HEK293 (cell line): ENCODE measurements around the gene RD3L.

Experiments used
- CTCF ChIA-PET: fragments of 350-600 bp; formaldehyde crosslinking; extraction: SDS; loops from one replicate; lab custom pipeline; 2021; ENCODE audit warnings: antibody characterized with exemption; lab: Yijun Ruan, JAX
- POLR2A ChIA-PET: fragments of 300-600 bp; formaldehyde crosslinking; extraction: SDS; loops from one replicate; lab custom pipeline; 2020; ENCODE audit warnings: antibody characterized with exemption, inconsistent platforms; lab: Yijun Ruan, JAX
- H3K27ac ChIP-seq: fragments of 200-500 bp; sonication (Bioruptor generic); 2 replicates; pipeline ENCODE4 v1.5.1; 2014; ENCODE audit warnings: low read depth, low read length, control low read depth, inconsistent platforms; ENCODE audit errors: extremely low read depth
- H3K36me3 ChIP-seq, 2 experiments: fragments of 200-500 bp in 1 of 2; sonication (Bioruptor generic) in 1 of 2; 1 replicate in 1 of 2; 2 replicates in 1 of 2; pipeline ENCODE4 v1.5.1; 2014 to 2017; ENCODE audit warnings: inconsistent platforms in 2 of 2, low read length in 2 of 2; ENCODE audit not compliant: control insufficient read depth in 2 of 2, insufficient read depth in 1 of 2
- H3K4me1 ChIP-seq: fragments of 200-500 bp; sonication (Bioruptor generic); 2 replicates; pipeline ENCODE4 v1.5.1; 2014; ENCODE audit warnings: mild to moderate bottlenecking, low read length, inconsistent platforms; ENCODE audit not compliant: control insufficient read depth, insufficient read depth
- H3K4me3 ChIP-seq: 2 replicates; pipeline ENCODE4 v1.5.1; 2011; ENCODE audit warnings: low read depth, mild to moderate bottlenecking, control low read depth, low read length, moderate library complexity
- H3K9me3 ChIP-seq: fragments of 200-500 bp; sonication (Bioruptor generic); 2 replicates; pipeline ENCODE4 v1.5.1; 2014; ENCODE audit warnings: low read depth, low read length, inconsistent platforms; ENCODE audit not compliant: control insufficient read depth, insufficient read depth
- KLF7 ChIP-seq: fragments of 450-650 bp; formaldehyde crosslinking; IDR thresholded peaks from 2 replicates; pipeline ENCODE4 v1.5.1; 2016; ENCODE audit warnings: missing biosample characterization, missing genetic modification characterization, borderline replicate concordance
- OVOL3 ChIP-seq: fragments of 450-650 bp; formaldehyde crosslinking; IDR thresholded peaks from 2 replicates; pipeline ENCODE4 v1.5.1; 2016; ENCODE audit warnings: missing biosample characterization, missing genetic modification characterization
- REPIN1 ChIP-seq: fragments of 450-650 bp; formaldehyde crosslinking; IDR thresholded peaks from 2 replicates; pipeline ENCODE4 v1.5.1; 2017; ENCODE audit warnings: missing biosample characterization, missing genetic modification characterization, low read depth
- SETDB1 ChIP-seq: IDR thresholded peaks from one replicate; pipeline ENCODE4 v1.6.1; 2017; ENCODE audit warnings: mild to moderate bottlenecking, low read length, moderate library complexity, mixed read lengths; ENCODE audit not compliant: insufficient read length
- SP3 ChIP-seq: fragments of 450-650 bp; formaldehyde crosslinking; IDR thresholded peaks from 2 replicates; pipeline ENCODE4 v1.5.1; 2016; ENCODE audit warnings: missing biosample characterization, missing genetic modification characterization
- YY1 ChIP-seq: fragments of 450-650 bp; formaldehyde crosslinking; IDR thresholded peaks from 2 replicates; pipeline ENCODE4 v1.5.1; 2018; ENCODE audit warnings: missing biosample characterization, missing genetic modification characterization
- ZBTB49 ChIP-seq: fragments of 450-650 bp; formaldehyde crosslinking; IDR thresholded peaks from 2 replicates; pipeline ENCODE4 v1.5.1; 2016; ENCODE audit warnings: missing biosample characterization, missing genetic modification characterization, low read depth
- ZEB2 ChIP-seq: fragments of 450-650 bp; formaldehyde crosslinking; IDR thresholded peaks from 2 replicates; pipeline ENCODE4 v1.5.1; 2016; ENCODE audit warnings: missing biosample characterization, missing genetic modification characterization
- ZNF138 ChIP-seq: fragments of 450-650 bp; formaldehyde crosslinking; IDR thresholded peaks from 2 replicates; pipeline ENCODE4 v1.5.1; 2016; ENCODE audit warnings: missing biosample characterization, missing genetic modification characterization, borderline replicate concordance
- ZNF239 ChIP-seq: fragments of 450-650 bp; formaldehyde crosslinking; IDR thresholded peaks from 2 replicates; pipeline ENCODE4 v1.5.1; 2016; ENCODE audit warnings: missing biosample characterization, missing genetic modification characterization
- ZNF248 ChIP-seq: fragments of 450-650 bp; formaldehyde crosslinking; IDR thresholded peaks from 2 replicates; pipeline ENCODE4 v1.5.1; 2017; ENCODE audit warnings: missing biosample characterization, missing genetic modification characterization
- ZNF391 ChIP-seq: fragments of 450-650 bp; formaldehyde crosslinking; IDR thresholded peaks from 2 replicates; pipeline ENCODE4 v1.5.1; 2016; ENCODE audit warnings: low read depth, missing biosample characterization, missing genetic modification characterization, borderline replicate concordance
- ZNF501 ChIP-seq: fragments of 450-650 bp; formaldehyde crosslinking; IDR thresholded peaks from 2 replicates; pipeline ENCODE4 v1.5.1; 2016; ENCODE audit warnings: missing biosample characterization, missing genetic modification characterization
- ZNF792 ChIP-seq: fragments of 450-650 bp; formaldehyde crosslinking; IDR thresholded peaks from 2 replicates; pipeline ENCODE4 v1.5.1; 2016; ENCODE audit warnings: missing biosample characterization, missing genetic modification characterization
- ZSCAN30 ChIP-seq: fragments of 450-650 bp; IDR thresholded peaks from 2 replicates; pipeline ENCODE4 v1.5.1; 2018; ENCODE audit warnings: missing biosample characterization, mild to moderate bottlenecking, missing genetic modification characterization, moderate library complexity
- TF ChIP-seq, protein P1 (sequence below): fragments of 450-650 bp; formaldehyde crosslinking; IDR thresholded peaks from 2 replicates; pipeline ENCODE4 v1.5.1; 2016; ENCODE audit warnings: missing biosample characterization, missing genetic modification characterization
- TF ChIP-seq, protein P2 (sequence below): fragments of 450-650 bp; formaldehyde crosslinking; IDR thresholded peaks from 2 replicates; pipeline ENCODE4 v1.5.1; 2017; ENCODE audit warnings: missing biosample characterization, missing genetic modification characterization
- TF ChIP-seq, protein P3 (sequence below): fragments of 450-650 bp; formaldehyde crosslinking; IDR thresholded peaks from 2 replicates; pipeline ENCODE4 v1.5.1; 2016; ENCODE audit warnings: missing biosample characterization, missing genetic modification characterization

RD3L gene

GRCh38 chr14:103899833-103900232, 42.5 kb downstream of the RD3L start (continued):
- TF ChIP-seq ZBTB49 (tag by site-specific recombination) (no peak), ZSCAN30 (tag by site-specific recombination) (no peak), ZNF138 (tag by site-specific recombination) (no peak), ZNF792 (no peak), REPIN1 (tag by site-specific recombination) (no peak)

- CTCF ChIA-PET = interaction anchor here (0.9 to 3.2 kb wide), 5 partner anchors 11 to 95 kb away, joined by 3 to 53 read pairs (median 17); no protein-coding TSS in a partner anchor
- Histone ChIP-seq H3K9me3 (no peaks in the 10 kb centered on the region), H3K4me1 (no peaks in the 10 kb centered on the region), H3K36me3 (no peaks in the 10 kb centered on the region), H3K4me3 (no peak overlapping the region), H3K27ac (no peak overlapping the region)
- POLR2A ChIA-PET = no interaction called here
- TF ChIP-seq YY1 (no peak), ZNF239 (tag by site-specific recombination) (no peak), KLF7 (no peak)
- TF ChIP-seq, protein P1, sequence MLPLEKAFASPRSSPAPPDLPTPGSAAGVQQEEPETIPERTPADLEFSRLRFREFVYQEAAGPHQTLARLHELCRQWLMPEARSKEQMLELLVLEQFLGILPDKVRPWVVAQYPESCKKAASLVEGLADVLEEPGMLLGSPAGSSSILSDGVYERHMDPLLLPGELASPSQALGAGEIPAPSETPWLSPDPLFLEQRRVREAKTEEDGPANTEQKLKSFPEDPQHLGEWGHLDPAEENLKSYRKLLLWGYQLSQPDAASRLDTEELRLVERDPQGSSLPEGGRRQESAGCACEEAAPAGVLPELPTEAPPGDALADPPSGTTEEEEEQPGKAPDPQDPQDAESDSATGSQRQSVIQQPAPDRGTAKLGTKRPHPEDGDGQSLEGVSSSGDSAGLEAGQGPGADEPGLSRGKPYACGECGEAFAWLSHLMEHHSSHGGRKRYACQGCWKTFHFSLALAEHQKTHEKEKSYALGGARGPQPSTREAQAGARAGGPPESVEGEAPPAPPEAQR = no peak
- TF ChIP-seq, protein P2, sequence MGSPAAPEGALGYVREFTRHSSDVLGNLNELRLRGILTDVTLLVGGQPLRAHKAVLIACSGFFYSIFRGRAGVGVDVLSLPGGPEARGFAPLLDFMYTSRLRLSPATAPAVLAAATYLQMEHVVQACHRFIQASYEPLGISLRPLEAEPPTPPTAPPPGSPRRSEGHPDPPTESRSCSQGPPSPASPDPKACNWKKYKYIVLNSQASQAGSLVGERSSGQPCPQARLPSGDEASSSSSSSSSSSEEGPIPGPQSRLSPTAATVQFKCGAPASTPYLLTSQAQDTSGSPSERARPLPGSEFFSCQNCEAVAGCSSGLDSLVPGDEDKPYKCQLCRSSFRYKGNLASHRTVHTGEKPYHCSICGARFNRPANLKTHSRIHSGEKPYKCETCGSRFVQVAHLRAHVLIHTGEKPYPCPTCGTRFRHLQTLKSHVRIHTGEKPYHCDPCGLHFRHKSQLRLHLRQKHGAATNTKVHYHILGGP (tag by site-specific recombination) = no peak
Measured at GRCh38 chr14:103899316-103899715, 43.0 kb downstream of the RD3L start.

- Histone ChIP-seq H3K4me1 (no peaks in the 10 kb centered on the region), H3K4me3 (no peak overlapping the region), H3K36me3 (no peaks in the 10 kb centered on the region), H3K9me3 (no peaks in the 10 kb centered on the region), H3K27ac (no peak overlapping the region)
- ChIA-PET POLR2A (no interaction called here), CTCF (no interaction called here)
- TF ChIP-seq SETDB1 (no peak), ZNF239 (tag by site-specific recombination) (no peak), ZEB2 (no peak)
Measured at GRCh38 chr14:103898711-103899110, 43.6 kb downstream of the RD3L start.

DNA sequence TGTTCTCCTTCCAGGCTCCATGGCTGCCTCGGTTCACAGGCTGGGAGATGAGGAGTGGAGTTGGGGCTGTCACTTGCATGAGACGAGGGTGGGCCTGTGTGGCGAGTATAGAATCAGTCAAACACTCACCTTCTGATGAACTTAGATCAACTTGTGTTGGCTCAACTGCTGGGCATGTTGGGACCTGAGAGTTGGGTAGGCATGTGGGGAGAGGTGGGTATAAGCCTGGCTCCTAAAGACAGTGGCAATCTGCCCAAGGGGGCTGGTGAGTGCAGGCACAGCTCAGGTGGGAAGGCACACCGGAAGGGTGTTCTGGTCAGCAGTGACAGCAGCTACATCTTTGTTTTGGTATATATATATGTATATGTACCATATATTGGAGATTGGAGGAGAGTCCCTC, 44.1 kb downstream of the RD3L start:
- POLR2A ChIA-PET = no interaction called here
- H3K27ac ChIP-seq = no peak overlapping the region
- H3K4me3 ChIP-seq = no peak overlapping the region
- H3K9me3 ChIP-seq = no peaks in the 10 kb centered on the region
- no peaks in the 10 kb centered on the region for H3K36me3 ChIP-seq
- TF ChIP-seq OVOL3 (tag by site-specific recombination) (no peak), ZNF501 (tag by site-specific recombination) (no peak), ZNF248 (no peak), SP3 (no peak), ZNF391 (no peak)
- TF ChIP-seq, protein P3, sequence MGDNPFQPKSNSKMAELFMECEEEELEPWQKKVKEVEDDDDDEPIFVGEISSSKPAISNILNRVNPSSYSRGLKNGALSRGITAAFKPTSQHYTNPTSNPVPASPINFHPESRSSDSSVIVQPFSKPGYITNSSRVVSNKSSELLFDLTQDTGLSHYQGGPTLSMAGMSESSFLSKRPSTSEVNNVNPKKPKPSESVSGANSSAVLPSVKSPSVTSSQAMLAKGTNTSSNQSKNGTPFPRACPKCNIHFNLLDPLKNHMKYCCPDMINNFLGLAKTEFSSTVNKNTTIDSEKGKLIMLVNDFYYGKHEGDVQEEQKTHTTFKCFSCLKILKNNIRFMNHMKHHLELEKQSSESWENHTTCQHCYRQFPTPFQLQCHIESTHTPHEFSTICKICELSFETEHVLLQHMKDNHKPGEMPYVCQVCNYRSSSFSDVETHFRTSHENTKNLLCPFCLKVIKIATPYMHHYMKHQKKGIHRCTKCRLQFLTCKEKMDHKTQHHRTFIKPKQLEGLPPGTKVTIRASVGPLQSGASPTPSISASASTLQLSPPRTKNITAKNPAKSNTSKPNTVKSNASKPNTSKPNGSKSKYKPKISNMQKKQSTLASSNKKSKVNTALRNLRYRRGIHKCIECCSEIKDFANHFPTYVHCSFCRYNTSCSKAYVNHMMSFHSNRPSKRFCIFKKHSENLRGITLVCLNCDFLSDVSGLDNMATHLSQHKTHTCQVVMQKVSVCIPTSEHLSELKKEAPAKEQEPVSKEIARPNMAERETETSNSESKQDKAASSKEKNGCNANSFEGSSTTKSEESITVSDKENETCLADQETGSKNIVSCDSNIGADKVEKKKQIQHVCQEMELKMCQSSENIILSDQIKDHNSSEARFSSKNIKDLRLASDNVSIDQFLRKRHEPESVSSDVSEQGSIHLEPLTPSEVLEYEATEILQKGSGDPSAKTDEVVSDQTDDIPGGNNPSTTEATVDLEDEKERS (tag by site-specific recombination) = no peak
- no peaks in the 10 kb centered on the region for H3K4me1 ChIP-seq
- CTCF ChIA-PET = no interaction called here
